ENCODE results near the gene GRIA2.
"Not testable (repeated sequence)": the region's sequence is repeated elsewhere in the genome, so short reads cannot be mapped to it uniquely, and the experiment has no call there.

The GRIA2 gene

DNA sequence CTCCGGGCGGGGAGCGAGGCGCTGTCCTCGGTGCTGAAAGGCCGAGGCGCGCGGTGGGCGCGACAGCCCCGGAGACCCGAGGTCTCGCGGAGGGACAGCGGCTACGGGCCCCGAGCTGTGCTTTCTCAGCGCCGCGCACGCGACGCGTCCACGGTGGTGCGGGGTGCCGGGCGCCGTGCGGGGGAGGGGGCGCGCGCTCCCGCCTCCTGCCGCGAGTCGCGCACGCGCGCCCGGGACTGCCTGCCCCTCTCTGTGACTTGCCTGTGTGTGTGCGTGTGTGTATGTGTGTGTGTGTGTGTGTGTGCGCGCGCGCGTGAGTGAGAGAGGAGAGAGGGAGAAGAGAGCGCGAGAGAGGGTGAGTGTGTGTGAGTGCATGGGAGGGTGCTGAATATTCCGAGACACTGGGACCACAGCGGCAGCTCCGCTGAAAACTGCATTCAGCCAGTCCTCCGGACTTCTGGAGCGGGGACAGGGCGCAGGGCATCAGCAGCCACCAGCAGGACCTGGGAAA lies at the start of gene GRIA2:
Gene GRIA2 (plus strand): TSS at position 358 of the 511 bp plus-strand sequence. CDS start 315 bp downstream, outside the sequence.
- DNase-seq, result peak; percentile 41

DNA sequence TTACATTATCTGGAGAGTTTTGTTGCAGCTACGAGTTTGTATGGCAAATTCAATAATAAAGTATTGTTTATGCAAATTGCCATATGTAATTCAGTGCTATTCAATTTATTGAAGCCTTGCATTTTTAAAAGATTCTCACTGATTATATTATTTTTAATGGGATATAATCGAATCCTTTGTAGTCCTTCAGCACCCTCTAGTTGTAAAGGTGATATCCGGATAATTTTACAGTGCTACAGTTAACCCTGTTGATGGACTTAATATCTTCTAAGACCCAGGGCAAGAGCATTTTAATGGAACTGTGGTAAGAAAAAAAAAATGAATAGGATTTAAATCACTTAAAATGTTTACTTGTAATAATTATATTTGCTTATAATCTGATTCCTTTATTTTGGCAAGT lies 48.5 kb upstream of the GRIA2 start:
- DNase-seq, result no peak

DNA sequence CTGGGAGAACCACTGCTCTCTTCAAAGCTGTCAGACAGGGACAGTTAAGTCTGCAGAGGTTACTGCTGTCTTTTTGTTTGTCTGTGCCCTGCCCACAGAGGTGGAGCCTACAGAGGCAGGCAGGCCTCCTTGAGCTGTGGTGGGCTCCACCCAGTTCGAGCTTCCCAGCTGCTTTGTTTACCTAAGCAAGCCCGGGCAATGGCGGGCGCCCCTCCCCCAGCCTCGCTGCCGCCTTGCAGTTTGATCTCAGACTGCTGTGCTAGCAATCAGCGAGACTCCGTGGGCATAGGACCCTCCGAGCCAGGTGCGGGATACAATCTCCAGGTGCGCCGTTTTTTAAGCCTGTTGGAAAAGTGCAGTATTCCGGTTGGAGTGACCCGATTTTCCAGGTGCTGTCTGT lies 40.3 kb upstream of the GRIA2 start:
- not testable (repeated sequence) for DNase-seq

DNA sequence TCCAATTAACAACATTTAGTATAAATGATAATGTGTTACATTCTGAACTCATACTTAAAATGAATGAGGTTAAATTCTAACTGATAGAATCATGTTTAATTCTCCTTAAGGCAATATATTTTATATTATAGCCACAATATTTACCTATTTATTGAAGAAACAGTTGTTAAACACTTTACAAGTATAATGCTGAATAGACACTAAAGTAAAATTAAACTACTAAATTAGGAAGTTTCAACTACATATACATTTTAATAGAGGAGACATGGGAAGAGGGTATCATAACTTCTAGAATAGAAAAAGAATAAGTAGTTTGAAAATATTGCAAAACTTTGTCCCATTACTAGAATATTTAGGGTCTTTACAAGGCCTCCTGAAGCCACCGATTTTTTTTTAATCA lies 36.2 kb upstream of the GRIA2 start:
- no peak for DNase-seq

DNA sequence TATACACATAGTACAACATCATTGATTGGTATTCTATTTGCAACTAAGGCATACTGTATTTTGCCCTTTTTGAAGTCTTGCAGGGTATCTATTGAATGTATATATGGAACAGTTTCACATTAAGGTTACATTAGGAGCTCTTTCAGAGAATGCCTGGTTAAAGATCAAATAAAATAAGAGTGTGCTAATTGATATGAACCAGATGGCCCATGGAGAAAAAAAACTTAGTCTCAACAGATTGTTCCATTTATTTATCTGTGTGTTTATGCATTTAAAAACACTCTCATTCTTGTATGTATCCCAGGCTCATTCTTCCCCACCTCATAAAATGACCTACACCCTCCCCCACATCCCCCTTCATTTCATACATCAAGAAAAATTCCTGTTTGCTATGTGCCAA lies 35.2 kb upstream of the GRIA2 start:
- no peak for DNase-seq

DNA sequence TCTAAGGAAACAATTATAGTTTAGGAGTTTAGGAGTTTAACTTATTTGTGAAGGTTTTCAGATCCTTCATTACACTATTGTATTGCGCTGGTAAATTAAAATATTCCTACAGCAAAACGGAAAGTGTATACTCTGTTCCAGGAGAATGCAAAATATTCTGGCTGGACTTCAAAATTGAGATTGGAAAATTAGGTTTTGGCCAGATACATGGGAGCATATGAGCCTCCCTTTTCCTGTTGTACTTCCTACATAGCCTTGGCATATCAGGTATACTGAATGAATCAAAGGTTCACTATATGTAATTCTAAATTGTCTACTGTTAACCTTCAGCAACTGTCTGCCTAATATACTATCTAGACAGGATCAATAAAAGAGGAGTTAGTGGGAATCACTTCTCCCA lies 25.2 kb upstream of the GRIA2 start:
- DNase-seq, result no peak

DNA sequence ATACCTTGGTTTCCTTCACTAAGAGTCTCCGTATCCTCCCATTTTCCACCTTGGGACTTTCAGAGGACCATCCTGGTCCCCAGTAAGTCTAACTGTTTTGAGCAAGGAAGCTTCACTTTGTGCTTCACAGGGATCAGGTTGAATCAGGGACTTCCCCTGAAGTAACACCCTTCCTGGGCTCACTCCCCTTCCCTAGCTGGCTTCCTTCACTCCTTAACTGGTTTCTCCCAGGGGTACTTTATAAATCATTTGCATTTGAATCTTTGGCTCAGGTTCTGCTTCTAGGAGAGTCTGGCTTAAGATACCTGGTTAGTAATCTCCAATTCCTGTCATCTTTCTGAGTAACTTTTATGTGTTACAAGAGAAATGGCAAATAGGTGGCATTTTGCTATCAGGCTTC lies 24.5 kb upstream of the GRIA2 start:
- DNase-seq, result no peak

DNA sequence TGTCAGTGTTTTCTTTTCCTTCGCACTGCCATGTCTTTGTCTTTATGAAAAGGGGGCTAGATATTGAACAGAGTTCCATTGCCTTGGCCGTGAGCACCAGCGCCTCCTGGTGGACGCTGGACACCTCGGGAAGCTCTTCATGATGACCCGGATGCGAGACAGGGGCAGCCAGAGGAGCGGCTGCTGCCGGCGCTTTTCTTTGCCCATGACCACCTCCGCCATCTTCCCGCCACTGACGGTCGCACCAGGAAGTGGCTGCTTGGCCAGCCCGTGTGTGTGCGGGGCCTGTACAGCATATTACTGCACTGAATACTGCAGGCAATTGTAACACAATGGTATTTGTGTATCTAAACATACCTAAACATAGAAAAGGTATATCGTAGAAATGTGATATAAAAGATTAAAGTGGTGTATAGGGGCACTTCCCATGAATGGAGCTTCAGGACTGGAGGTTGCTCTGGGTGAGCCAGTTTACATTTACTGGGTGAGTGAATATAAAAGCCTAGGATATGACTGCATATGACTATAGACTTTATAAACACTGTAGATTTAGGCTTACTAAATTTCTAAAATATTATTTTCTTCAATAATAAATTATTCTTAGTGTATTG lies 15.8 kb upstream of the GRIA2 start:
- no peak for DNase-seq

DNA sequence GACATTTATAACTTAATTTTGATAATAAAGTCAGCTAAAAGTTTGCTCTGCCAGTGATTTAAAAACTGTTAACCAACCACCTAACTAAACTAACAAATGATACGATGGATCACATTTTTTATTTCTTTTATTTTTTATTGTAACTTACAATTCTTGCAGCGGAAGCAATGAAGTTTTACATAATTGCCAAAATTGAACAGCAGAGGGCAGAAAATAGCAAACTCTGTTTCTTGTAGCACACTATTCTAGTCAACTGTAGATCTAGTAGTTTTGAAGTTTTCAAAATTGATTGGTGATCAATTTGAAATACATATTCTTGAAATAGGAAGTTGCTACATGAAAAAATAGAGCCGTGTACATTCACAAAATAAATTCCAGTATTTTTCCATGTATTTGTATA lies 2.8 kb upstream of the GRIA2 start:
- DNase-seq, result no peak

DNA sequence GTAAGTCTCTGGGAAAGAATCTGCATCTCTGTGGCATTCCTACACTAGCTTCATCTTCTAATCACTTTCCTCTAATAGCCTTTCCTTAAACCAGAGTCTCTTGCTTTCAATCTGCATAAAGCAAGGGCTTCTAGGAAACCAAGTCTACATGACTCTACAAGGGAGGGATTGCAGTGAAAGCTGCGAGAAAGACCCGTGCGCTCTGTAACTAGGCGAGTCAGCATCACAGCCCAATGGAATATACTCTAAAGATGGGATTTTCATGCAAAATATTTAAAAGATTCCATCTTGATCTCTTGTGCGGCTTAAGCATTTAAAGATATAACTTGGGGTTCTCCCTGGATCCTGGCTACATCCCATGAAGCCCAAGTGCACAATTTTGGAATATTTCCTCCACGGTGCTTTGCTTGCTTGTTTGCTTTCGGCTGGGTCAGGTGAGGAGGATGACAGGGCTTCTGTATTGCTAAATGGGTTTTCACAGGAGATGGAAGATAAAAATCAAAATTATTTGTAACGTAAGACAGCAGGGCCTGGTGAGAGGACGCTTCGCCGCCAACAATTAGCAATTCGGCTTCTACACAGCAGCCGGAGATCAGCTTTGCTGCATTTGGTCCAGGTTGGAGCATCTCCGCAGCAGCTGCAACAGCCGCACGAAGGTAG lies 687 bp upstream of the GRIA2 start:
- DNase-seq, result no peak

DNA sequence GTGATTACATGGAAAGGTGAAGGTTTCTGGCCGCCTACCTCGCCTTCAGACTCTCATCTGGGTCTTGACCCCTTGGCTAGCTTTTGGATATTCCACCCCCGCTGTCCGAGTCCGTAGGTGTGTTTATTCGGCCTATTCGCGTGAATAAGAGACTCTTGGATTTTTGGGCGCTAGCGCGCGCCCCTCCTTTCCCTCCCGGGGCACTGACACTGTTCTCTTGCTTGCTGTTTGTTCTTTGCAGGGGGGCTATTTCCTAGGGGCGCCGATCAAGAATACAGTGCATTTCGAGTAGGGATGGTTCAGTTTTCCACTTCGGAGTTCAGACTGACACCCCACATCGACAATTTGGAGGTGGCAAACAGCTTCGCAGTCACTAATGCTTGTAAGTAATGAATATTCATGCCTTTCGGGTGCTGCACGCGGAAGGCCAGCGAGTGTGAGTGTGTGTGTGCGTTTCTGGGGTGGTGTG lies 932 bp downstream of the GRIA2 start:
- DNase-seq, result no peak

DNA sequence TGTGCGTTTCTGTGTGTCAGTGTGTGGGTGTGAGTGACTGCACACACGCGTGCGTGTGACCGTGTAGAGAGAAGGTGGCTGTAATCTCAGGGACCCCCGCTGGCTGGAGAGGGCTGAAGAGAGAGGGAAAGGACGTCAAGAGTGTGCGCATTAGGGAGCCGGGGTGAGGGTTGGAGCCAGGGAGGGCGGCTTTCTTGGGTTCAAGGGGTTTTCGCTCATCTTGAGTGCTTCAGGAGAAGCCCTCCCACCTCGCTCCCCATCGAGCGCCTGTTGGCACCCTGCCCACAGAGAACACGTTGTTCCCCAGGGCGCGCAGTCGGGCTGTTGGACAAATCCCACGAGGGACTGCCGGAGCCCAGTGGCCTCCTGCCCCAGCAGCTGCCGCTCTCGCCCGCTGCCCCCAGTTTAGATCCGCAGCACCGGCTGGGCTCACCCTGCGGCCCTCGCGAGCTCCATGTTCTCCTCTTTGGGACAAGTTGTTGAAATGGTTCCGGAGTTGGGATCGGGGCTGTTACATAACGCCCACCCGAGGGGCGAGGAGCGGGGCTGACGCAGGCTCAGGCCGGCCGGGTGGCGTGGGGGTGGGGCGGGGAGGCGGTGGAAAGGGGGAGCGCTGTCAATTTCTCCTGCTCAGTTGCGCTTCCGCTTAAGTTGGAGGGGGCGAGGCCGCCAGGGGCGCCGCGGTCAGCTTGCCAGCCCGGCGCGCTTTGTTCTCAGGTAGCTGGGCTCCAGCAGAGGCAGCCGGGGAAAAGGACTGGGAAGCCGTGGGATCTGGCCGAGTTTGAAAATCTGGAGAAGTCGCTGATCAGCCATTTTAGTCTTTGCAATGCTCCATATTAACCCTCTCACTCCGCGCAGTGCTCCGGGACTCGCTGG lies 1.6 kb downstream of the GRIA2 start:
- no peak for DNase-seq

DNA sequence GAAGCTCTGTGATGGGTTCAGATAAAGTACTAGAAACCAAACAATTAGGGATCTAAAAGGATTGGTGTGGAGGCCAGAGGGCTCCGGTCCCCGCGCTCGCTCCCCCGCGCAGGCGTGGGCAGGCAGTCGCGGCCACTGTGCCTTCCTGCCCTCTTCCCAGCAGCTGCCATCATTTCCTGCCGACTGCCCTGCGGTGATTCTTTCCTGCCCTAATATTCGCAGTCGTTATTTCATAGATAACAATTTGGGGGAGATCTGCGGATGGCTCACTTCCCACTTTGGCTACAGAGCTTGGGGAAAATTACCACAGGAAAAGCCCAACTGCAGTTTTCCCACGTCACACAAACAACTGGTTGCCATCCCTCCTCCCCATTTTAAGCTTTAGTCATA lies 2.2 kb downstream of the GRIA2 start:
- DNase-seq, result no peak

DNA sequence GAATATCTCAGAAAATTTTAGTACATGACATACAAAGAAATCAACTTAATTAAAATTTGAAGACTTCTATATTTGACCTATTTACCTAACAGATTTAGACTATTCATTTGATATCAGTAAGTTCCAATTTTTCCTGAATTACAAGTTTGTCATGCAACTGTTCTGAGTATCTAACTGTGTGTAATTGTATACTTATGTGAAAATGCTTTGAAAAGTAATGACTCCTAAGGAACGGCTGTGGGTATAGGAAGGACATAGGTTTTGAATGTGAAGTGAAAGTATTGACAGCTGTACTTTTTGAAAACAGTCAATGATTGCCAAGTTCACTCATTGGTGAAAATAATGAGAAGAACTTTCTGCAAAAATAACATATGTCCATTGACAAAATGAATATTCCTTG lies 2.9 kb downstream of the GRIA2 start:
- no peak for DNase-seq

DNA sequence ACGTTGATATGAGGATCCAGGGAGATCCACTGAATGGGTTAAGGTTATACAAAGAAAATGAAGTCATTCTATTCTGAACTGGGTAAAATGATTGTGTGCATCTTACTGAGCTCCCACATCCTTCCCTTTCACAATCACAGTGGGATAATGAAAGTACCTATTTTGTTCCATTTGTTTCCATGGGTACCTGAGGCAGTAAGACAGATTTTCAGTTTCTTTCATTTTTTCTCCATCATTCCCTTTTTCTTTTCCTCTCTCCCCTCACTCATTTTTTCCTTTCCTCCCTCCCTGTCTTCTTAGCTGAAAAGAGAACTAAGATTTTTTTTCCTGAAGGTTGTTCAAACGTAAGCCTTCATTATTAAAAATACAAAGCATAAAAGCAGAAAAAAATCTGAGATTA lies 4.6 kb downstream of the GRIA2 start:
- no peak for DNase-seq

DNA sequence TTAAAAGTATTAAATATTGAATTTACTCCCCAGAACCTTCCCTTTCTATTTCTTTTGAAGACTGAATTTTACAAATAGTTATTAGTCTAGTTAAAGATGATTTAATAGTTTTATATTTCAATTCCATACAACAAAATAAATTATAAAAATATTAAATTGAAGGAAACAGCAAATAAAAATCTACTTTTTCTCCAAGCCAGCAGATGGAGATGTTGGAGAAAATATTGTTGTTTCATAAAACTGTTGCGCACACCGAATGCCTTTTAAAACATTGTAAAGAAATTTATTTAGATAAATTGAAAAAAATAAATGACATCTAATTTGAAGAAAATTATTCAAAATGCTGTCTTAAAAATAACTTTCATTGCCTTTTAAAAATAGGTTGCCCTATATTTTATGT lies 5.5 kb downstream of the GRIA2 start:
- no peak for DNase-seq

DNA sequence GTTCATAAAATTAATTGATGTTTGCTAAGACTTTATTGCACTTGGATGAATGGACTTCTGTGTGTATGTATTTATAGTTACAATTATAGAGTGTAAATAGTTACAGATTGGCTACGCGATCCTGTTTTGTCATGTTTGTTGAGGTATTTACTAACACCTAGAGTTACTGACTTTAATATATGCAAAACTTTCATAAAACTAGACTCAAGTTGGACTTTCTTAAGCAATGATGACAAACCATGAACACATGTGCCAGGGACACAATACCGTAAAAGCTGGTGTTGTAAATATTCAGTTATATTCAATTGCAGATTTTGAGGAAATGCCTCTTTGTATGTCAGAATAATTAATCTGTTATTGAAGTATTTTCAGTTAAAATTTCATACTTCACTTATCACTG lies 6.1 kb downstream of the GRIA2 start:
- DNase-seq, result no peak

DNA sequence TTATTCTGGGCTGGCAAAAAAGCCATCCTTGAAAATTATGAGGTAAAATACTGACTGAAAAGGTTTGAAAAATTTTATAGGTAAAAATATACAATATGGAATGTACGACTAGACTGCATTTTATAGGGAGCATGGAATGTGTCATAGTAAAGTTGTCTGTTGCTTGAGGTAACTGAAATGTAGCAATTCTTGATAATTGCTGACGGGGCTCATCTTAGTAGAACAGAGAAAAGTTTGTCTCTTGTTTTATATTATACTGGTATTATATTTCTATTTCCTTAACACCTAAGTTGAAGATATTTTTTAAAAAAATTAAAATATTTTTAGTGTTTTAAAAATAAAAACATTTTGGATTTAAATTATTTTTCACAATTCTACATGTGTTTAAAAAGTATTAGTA lies 11.0 kb downstream of the GRIA2 start:
- DNase-seq, result no peak

DNA sequence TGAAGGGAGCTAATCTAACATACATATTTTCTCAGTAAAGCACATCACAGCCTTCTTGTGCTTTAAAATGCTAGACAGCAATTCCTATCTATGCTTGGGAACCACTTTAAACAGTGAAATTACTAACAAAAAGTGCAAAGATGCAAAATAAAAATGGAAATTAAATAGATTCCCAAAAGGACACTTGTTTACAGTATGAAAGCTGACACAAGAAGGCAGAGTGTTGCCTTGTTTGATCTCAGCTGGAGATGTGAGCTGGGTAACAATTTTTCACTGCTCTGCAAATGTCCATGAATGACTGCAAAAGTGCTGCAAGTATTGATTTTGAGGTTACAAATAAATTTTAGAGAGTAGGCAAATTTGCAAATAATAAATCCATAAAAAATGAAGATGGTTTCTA lies 22.3 kb downstream of the GRIA2 start:
- DNase-seq, result no peak

DNA sequence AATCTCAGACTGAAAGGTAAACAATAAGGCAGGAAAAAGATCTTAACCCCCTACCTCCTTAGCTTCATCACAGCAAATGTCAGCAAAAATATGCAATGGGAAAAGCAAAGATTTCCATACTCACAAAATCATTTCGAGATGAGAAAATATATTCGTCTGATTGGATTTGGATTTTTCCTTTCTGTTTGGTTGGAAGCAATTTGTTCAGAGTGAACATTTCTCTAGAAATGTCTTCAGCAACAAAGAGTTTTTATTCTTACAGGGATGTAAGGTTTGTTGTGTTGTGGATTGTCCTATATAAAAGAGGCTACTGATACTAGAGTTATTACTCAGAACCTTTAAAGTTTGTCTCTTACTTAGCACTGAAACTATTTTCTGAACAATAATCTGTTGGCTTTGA lies 23.8 kb downstream of the GRIA2 start:
- no peak for DNase-seq

DNA sequence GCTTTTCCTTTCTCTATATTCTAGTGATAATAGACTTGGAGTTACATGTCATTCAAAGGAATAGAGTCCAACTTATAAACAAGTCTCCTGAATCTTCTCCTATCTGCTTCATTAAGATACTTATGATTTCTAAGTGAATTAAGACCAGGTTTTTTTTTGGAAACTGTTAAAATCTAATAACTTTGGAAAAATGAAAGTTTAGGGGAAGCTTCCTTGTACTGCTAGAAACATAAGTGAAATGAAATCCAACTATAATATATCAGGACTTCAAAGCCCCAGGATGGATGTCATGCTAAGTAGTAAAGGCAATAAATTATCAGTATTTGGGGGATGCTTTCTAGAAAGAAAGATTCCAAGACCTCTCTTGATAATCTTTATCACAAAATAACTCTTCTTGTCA lies 24.8 kb downstream of the GRIA2 start:
- DNase-seq, result no peak

DNA sequence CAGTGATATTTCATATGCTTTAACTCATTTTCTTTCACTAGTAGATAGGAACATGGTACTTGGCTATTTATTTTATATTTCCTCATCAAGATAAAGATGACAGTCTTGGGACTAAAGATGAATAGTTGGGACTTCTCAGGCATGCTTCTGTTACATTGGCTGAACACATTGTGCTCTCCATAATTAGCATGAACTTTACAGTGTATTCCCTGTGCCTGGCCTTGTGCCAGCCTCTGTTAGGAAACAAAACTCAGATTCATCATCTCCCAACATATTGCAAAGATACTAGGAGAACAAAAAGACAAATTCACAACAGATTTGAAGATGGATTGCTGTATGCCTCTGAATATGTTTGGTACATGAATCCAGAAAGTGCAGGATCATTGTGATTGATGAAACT lies 26.4 kb downstream of the GRIA2 start:
- no peak for DNase-seq

DNA sequence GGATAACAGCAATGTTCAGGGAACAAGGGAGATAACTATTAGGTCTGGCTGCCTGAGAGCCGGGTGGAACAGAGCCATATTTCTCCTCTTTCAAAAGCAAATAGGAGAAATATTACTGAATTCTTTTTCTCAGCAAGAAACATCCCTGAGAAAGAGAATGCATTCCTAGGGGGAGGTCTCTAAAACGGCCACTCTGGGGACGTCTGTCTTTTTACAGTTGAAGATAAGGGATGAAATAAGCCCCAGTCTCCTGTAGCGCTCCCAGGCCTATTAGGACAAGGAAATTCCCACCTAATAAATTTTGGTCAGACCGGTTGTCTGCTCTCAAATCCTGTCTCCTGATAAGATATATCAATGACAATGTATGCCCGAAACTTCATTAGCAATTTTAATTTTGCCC lies 37.6 kb downstream of the GRIA2 start:
- not testable (repeated sequence) for DNase-seq

DNA sequence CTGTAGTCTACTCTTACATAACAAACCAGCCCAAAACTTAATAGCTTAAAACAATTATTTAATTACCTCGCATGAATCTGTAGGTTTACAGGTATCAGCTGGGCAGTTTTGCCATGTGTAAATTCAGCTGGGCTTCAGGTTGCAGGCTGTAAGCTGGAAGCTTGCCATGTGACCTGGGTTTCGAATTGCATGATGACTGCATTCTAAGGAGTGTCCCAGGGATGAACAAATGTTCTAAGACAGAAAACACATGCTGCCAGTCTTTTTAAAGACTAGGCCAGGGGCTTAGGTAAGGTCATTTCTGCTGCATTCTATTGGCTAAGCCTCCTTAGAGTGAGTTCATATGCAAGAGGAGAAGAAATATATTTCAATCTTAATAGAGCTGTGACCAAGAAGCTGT lies 44.8 kb downstream of the GRIA2 start:
- DNase-seq, result no peak

Data from T1000 (cell line).